CD4-positive, alpha-beta T cell treated with Interferon gamma for 1 hour (primary cell): ENCODE data around the gene GALNS.
"Not testable (repeated sequence)": the region's sequence is repeated elsewhere in the genome, so short reads cannot be mapped to it uniquely, and the experiment has no call there.

Experiments used
- DNase-seq: peaks from one replicate; pipeline ENCODE4 v3.0.0-alpha.2; 2020

Gene GALNS

DNA sequence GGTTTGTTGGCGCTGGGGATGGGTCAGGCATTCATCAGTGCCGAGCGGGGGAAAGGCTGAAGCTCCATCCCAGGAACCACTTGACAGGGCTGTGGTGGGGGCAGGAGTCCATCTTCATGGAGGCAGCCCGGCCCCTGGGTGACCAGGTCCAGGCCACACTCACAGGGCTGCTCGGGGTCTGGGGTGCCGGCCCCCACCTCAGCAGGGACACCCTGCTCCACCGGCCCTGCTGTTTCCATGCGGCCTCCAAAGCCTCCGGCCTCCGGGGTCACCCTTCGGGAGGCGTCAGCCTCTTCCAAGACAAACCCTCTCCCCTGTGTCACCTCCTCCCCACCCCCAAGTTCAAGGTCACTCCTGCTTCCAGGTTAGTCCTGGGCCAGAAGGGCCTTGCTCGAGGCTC is 22.1 kb downstream of the GALNS start:
- DNase-seq, result no peak

DNA sequence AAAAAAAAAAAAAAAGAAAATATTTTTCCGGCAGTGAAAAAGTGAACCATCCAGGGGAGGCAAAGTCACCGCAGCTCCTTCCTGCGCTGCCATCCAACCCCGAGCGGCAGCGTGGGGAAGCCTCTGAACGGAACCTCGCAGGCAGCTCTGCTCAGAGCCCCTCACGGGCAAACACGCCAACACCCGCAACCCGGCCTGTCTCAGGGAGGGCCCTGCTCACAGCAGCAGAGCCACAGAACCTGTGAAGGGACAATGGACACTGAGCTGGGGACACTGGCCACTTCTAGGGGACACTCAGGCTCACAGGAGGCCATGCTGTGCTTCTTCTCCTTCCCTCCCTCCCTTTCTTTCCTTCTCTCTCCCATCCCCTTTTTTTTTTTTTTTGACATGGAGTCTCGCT is 23.7 kb downstream of the GALNS start:
- no peak for DNase-seq

DNA sequence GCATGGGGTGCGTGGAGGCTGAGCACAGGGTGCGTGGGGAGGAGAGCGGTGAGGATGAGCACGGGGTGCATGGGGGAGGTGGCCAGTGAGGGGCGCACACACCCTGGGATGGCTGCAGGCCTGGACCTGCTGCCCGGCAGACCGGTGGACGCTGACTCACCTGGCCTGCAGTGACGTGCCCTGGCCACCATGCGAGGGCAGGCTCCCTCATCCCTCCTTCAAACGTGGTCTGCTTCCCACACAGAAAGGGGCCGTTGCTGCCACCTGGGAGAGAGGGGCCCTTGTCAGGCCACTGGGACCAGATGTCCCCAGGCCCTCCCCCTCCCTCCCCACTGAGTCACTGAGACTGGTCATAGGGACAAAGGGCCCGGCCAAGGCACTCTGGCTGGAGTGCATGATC is 24.9 kb downstream of the GALNS start:
- no peak for DNase-seq

DNA sequence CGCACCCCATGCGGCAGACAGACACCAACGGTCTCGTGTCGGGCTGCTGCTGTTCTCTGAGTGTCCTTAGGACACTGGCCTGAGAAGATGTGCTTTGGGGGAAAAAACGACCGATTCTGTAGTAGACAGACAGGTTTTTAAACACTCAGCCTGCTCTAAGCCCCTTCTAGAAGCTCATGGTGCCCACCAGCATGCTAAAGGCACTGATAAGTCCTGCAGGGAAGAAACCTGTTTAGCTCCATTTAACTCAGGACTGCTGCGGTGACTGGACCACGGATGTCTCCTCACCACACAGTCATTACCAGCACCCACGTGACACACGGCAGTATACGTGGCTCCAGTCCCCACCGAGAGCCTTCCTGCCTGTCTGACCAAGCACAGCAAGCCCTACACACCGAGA is 26.0 kb downstream of the GALNS start:
- DNase-seq, result no peak

DNA sequence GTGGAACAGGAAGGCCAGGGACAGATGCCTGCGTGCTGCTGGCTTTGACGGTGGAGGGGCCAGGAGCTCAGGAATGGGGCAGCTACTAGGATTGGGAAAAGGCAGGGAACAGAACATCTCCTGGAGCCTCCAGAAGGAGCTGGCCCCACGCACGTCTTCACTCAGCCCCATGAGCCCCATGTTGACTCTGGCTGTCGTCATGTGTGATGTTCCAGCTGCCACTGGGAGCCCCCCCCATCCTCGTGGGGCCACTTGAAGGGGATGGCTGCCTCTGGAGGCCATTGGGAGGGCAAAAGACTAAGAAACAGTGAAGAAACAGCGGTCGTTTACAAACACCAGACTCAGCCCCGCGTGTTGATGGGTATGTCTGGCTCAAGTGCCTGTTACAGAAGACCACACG is 26.5 kb downstream of the GALNS start:
- no peak for DNase-seq

DNA sequence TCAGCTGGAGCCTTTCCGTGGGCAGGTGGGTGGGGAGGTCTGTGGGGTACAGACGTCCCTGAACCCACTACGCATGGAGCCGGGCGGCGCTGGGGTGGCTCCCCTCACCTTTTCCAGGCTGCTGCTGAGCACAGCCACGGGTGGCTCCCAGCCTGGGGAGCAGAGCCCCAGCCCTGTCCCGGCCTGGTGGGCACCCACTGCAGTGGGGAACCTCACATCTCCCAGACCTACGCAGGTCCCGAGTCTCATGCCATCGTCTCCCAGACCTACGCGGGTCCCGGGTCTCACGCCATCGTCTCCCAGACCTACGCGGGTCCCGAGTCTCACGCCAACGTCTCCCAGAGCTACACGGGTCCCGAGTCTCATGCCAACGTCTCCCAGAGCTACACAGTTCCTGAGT is 28.0 kb downstream of the GALNS start:
- DNase-seq, result no peak

DNA sequence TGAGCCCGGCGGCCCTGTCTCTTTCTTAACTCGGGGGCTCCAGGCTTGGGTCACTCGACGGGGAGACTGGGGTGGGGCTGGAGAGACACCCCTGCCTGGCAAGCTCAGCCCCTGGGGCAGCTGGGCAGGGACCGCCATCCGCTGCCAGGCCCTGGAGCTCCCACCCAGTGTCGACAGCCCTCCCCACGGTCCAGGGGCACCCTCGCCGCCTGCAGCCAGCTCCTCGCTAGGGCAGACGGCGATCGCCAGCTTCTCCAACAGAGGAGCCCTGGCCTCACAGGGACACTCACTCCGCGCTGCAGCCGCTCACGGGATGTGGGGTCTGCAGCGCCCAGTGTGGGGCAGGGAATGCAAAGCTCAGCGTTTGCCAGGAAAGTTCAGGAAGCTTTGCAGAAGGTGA is 29.0 kb downstream of the GALNS start:
- DNase-seq, result no peak

DNA sequence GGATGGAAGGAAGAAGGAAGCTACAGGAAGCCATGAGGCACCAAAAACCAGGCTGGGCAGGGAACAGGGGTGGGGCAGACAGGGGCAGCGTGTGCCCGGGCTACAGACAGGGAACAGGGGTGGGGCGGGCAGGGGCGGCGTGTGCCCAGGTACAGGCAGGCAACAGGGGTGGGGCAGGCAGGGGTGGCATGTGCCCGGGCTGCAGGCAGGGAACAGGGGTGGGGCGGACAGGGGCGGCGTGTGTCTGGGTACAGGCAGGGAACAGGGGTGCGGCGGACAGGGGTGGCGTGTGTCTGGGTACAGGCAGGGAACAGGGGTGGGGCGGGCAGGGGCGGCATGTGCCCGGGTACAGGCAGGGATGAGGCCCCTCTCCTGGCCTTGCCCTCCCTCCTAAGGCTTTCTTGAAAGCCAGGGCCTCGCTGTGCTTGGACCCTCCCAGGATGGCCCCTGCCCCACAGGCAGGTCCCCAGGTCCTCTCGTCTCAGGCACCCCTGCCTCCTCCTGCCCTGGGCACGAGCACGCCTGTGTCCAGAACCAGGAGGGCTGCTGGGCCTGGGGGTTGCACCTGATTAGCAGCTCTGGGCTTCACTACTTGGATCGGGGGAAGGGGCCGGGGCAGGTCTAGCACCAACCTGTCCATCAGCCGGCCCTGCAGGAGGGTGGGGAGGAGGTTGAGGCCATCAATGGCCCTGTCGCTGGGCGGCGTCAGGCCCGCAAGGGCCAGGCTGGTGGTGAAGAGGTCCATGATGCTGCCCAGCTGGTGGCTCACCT is 30.5 kb downstream of the GALNS start:
- DNase-seq, result no peak

DNA sequence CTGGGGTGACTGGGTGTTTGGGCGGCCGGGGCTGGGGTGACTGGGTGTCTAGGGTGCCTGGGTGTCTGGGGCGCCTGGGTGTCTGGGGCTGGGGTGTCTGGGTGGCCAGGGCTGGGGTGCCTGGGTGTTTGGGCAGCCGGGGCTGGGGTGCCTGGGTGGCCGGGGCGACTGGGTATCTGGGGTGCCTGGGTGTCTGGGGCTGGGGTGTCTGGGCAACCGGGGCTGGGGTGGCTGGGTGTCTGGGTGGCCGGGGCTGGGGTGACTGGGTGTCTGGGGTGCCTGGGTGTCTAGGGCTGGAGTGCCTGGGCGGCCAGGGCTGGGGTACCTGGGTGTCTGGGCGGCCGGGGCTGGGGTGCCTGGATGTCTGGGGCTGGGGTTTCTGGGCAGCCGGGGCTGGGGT is 31.6 kb downstream of the GALNS start:
- DNase-seq, result no peak

DNA sequence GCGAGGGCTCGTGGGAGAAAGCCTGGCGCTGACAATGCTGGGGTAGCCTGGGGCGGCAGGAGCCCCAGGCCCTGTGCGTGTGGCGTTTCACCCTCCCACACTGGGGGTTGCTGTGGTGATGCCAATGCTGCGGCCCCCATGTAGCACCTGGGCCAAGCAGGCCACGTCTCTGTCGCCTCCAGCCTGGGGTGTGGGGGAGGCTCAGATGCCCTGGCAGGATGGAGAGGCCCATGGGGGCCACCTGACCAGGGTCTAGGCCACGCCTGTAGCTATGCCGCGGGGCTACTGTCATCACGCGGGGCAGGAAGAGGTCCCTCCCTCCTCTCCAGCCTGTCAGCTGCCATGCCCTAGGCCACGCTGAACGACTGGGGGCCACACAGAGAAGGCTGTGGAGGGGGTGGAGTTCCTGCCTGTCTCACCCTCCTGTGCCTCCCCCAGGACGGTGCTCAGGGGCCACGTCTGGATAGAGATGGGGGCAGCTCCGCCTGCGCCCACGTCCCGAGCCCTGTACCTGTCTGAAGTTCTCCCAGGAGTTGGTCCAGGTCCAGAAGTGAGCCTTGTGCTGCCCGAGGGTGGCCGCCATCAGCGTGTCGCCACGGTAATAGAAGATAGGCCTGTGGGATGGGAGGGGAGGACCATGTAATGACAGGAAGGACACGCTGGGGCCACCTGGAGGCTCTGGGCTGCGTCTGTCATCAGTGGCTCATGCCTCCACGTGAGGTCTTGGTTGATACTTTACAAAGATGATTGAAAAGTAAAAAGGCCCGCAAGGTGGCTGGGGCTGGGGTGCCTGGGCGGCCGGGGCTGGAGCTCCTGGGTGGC is 32.3 kb downstream of the GALNS start:
- no peak for DNase-seq

DNA sequence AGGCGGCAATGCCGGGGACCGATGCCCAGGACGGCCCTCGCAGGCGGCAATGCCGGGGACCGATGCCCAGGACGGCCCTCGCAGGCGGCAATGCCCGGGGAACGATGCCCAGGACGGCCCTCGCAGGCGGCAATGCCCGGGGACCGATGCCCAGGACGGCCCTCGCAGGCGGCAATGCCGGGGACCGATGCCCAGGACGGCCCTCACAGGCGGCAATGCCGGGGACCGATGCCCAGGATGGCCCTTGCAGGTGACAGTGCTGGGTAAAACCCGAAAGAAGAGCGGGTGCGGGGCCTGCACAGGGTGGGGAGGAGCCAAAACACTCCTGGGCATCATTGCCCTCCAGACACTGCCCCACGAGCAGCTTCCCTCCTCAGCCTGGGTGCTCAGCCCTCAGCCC is 33.1 kb downstream of the GALNS start:
- not testable (repeated sequence) for DNase-seq

DNA sequence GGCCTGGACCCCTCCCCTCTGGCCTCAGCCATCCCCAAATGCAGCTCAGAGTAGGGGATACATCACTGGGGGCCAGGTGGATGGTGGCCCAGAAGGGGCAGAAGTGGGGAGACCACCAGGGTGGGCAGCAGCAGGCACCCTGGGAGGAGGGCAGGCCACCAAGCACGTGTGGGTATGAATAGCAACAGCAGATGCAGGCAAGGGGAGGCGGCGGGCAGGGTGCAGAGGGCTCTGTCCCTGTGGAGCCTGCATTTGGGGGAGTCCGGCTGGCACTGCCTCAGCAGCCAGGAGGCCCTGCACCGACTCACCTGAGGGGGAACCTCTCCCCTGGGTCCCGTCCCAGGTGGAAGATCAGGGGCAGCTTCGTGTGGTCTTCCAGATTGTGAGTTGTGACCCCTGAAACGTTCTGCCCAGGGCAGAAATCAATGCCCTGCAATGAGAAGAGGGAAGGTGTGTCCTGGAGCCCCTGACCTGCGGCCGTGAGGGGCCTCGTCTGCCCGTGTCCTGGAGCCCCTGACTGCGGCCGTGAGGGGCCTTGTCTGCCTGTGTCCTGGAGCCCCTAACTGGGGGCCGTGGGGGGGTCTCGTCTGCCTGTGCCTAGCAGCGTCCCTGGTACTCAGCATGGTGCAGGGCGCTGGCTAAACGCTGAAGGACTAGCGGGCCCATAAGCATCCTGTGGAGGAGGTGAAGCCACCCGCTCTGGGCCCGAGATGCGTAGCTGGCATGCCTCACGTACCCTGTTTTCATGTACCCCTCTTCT is 34.3 kb downstream of the GALNS start:
- DNase-seq, result no peak

DNA sequence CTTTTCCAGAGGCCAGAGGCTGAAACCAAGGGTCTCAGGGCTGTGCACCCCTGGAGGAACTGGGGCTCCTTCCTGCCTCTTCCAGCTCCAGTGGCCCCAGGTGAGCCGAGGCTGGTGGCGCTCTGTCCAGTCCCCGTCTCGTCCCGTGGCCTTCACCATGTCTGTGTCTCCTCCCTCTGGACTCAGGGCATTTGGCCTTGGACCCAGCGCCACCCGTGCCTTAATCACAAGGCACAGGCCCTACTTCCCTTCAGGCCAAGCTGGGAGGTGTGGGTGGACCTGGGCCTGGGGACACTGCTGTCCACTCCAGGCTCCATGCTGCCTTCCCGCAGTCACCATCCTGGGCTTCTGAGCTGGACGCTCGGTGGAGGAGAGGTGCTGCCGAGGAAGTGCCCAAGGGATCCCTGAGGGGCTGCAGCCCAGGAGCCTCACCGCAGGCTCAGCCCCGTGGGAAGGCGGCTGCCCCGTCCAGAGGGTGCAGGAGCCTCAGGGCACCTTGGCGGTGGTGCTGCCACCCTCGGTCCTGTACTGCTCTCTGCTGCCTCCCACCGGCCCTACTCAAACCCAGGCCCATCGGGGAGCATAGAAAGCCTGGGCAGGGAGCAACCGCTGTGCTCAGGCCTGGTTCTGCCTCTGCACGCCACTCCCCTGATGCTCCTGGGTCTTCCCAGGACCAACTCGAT is 35.4 kb downstream of the GALNS start:
- no peak for DNase-seq

DNA sequence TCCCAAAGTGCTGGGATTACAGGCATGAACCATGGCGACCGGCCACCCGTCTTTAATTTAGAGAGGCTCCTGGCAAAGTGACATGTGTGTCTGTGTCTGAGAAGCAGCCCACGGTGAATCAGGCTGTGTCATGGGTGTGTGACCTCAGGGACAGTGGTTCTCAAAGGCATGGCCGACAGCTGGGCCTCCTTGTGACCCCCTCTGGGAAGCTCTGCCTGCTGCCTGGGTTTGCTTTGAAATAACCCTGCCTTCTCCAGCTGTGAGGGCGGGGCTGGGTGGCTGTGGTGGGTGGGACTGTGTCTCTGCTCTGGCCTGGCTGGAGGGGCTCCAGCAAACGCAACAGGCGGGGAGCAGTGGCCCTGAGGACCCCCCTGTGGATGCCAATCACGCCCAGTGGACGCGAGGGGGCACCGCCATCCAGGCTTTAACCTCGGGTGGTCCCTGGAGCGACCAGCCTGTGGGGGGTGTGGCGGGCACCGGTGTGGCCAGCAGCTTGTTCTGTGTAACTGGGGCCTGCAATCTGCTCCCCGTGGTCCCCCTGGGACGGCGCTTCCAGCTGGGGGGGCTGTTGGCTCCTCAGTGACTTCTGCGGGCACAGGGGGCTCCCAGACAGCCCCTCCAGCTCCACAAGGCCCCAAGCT is 36.2 kb downstream of the GALNS start:
- no peak for DNase-seq

DNA sequence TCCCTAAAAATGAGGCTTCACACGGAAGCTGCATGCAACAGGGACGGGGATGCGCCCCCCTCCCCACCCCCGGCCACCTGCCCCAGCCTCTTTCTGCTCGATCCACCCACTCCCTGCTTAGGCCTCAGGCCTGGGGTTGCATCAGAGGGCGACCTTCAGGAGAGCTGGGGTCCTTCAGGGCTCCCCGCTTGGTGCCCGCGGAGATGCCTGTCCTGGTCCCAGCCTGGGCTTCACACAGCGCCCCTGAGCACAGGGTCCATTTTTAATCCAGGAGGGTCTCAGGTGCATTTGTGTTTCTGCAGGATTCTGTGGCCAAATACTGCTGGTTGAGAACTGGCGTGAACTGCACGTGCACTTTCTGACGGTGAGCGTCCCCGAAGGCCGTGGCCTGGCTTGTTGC is 37.6 kb downstream of the GALNS start:
- DNase-seq, result no peak

DNA sequence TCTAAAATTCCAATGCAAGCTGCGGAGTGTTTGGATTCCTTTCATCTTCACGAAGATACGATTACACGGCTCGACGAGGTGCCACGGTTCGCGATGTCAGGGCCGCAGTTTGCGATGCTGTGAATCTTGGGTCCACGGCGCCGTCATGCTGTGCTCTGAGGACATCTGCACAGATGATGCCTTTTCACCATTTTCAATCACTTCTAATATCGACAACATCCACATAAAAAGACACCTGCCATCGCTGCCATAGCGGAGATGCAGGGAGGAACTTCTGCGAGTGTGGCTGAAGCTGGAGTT is 38.2 kb downstream of the GALNS start:
- DNase-seq, result no peak

DNA sequence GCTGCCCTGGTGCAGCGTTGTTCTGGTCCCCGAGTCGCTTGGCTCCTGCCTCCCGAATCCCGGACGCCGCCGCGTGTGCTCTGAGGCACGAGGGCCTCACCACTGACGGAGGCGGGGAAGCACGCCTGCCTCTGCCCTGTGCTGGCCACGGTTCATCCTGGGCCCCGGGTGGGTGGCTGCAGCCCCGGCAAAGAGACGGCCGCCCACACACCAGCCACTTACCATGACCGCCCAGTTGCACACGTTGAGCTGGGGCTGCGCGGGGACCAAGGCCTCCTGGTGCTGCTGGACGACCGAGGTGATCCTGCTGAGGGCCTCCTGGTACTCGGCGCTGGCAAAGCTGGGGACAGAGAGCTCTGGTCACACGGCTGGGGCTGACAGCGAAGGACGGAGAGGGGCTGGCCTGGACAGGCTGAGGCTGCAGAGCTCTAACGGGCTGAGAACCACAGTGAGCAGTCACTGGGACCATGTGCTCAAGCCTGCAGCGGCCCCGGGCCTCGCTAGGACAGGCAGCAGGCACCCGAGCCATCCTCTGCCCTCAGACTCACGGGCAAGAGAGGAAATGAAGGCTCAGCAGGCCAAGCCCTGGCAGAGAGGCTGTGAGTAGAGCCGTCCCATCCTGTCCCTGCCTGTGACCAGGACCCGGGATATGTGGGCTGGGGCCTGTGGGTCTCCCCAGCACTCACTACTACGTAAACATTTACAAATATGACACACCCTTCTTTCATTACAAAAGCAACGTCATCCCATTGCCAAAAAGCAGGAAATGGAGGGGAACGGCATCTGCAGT is 38.8 kb downstream of the GALNS start:
- no peak for DNase-seq

DNA sequence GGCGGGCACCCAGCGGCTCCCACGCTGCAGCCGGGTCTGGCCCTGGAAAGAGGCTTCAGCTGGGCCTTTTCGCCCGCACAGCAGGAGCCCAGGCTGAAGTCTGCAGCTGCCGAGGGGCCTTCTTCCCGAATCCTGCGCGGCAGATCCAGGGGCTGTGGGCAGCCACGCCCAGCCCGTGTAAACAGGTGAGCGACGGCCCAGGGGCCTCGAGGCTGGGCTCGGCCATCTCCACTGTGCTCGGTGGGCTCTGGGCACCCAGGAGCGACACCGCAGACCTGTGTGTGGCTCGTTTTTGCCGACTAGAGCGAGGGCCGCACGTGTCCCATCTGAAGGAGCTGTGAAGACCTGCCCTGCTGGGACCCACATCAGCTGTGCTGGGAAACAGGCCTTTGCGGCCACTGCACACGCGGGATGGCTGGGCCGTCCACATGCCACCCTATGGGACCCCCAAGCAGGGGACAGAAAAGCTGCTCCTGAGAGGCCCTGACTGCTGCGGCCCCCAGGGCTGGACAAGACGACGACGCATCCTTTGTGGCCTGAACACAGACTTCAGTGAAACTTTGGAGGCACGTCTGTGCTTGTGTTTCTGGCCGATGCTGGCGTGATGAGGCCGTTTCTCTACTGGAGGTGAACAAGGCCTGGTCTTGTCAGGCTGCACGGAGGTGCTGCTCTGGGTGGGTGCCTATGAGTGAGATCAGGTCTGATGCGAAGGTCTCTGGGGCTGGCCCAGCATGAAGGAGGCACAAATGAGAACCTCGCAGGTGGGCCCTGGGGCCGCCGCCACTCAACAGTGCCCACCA is 39.8 kb downstream of the GALNS start:
- no peak for DNase-seq

DNA sequence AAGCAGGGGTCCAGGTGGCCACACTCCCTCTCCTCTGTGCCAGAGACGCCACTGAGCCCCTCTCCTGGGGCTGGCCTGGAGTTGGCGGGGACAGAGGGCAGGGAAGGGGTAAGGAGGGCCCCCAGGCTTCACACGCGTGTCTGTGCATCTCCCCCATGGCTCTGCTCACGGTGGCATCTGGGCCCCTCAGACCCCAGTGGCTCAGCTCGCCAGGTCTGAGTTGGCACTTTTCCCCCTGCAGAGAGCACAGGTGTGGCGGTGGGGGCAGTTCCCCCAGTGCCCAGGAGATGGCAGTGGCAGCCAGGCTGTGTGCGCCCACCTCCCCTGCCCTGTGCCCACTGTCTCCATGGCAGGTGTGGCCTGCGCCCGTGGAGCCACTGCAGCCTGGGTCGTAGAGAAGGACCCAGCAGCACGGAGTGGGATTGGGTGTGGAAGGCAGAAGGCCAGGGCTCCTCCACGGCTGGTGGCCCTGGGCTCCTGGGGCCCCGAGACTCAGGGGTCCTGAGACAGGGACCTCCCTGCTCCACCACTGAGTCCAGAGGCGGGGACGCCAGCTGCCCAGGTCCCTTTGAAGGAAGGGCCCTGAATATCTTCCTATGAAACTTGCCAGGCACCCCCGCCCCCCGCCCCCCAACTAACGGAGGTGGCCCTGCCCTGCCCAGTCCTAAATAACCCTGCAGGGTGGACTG is 40.7 kb downstream of the GALNS start:
- peak; percentile 41 for DNase-seq

DNA sequence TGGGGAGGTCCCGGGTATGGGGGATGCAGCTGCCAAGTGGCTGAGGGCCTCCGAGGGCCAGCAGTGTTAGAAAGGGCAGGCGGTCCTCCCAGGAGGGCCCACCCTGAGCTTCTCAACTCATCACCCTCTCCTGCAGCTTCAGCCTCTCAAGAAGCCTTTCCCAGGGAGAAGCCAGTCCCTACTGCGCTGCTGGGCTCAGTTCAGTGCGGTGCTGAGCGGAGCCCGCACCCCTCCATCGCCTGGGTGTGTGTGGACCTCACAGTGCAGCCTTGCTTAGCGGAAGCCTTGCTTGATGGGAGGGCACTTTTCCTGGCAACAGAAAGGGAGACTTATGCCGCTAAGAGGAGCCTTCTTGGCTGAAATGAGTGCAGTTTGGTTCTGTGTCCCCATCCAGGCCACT is 41.5 kb downstream of the GALNS start:
- DNase-seq, result no peak

DNA sequence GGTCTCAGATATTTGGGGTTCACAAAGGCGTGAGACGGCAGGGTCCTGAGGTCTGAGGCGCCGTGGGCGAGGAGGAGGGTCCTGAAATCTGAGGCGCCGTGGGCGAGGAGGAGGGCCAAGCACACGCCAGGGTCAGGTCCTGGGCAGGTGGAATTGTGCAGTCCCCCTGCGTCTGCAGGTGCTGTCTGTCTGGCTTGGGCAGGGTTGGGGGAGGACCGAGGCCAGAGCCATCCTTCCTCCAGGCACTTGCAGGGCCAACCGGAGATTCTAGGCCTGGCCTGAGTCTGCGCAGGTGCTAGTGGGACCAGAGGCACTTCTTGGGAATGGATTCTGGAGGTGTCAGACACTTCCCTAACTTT is 42.6 kb downstream of the GALNS start:
- DNase-seq, result no peak
